A673 (cell line): ENCODE results near the gene ABCC9. TPM values are rescaled to one million over a fixed set of nuclear protein-coding genes. Genes with fewer than 3 reads are reported as not detected.

Source experiments
- BruUV-seq: library from RNA; stranded (reverse); fragments of 400-500 nt; replicated peaks from 2 replicates; lab custom pipeline; 2021; lab: Mats Ljungman, UMichigan
- CTCF ChIA-PET: fragments of 300-600 bp; sonication (Branson Sonifier 250); formaldehyde crosslinking; loops from one replicate; lab custom pipeline; 2022; ENCODE audit warnings: antibody characterized with exemption; lab: Charles Lee
- POLR2A ChIA-PET: fragments of 300-600 bp; sonication (Branson Sonifier 250); formaldehyde crosslinking; loops from one replicate; lab custom pipeline; 2022; ENCODE audit warnings: antibody characterized with exemption; ENCODE audit not compliant: low non-redundant PET; lab: Charles Lee
- DNase-seq: peaks from one replicate; pipeline ENCODE4 v3.0.0-alpha.2; 2015; ENCODE audit warnings: low spot score
- H3K27ac ChIP-seq: fragments of 200-600 bp; sonication (generic); 2 replicates; pipeline ENCODE4 v1.5.1; 2016; ENCODE audit warnings: mixed run types, low read depth, mild to moderate bottlenecking, mixed read lengths, antibody characterized with exemption, low read length; ENCODE audit not compliant: poor library complexity, severe bottlenecking
- H3K27me3 ChIP-seq: fragments of 200-600 bp; sonication (generic); replicated peaks from 2 replicates; pipeline ENCODE4 v1.6.1; 2017; ENCODE audit warnings: mixed run types, low read depth, mild to moderate bottlenecking, mixed read lengths, antibody characterized with exemption, low read length; ENCODE audit not compliant: insufficient read depth, poor library complexity
- H3K36me3 ChIP-seq: fragments of 200-600 bp; sonication (generic); 2 replicates; pipeline ENCODE4 v1.6.1; 2016; ENCODE audit warnings: mixed run types, mild to moderate bottlenecking, mixed read lengths, antibody characterized with exemption, low read length; ENCODE audit not compliant: insufficient read depth, poor library complexity, severe bottlenecking
- H3K4me1 ChIP-seq: fragments of 200-600 bp; sonication (generic); 2 replicates; pipeline ENCODE4 v1.6.1; 2017; ENCODE audit warnings: mixed run types, mild to moderate bottlenecking, mixed read lengths, antibody characterized with exemption, low read length; ENCODE audit not compliant: insufficient read depth, poor library complexity, severe bottlenecking
- H3K4me3 ChIP-seq: fragments of 200-600 bp; sonication (generic); 2 replicates; pipeline ENCODE4 v1.5.1; 2016; ENCODE audit warnings: low read depth, mixed run types, mild to moderate bottlenecking, mixed read lengths, low read length; ENCODE audit not compliant: poor library complexity, severe bottlenecking
- H3K9me3 ChIP-seq: fragments of 200-600 bp; sonication (generic); 2 replicates; pipeline ENCODE4 v1.6.1; 2016; ENCODE audit warnings: mixed run types, low read depth, mild to moderate bottlenecking, mixed read lengths, antibody characterized with exemption, low read length; ENCODE audit not compliant: poor library complexity, severe bottlenecking
- CTCF ChIP-seq: fragments of 300-800, 200-600 bp; sonication (generic); conservative IDR thresholded peaks from 2 replicates; pipeline ENCODE4 v1.5.1; 2017; ENCODE audit warnings: low read depth, mild to moderate bottlenecking, antibody characterized with exemption, low read length, moderate library complexity, mixed read lengths
- EZH2 ChIP-seq: fragments of 200-600 bp; sonication (generic); IDR thresholded peaks from 2 replicates; pipeline ENCODE4 v1.6.1; 2017; ENCODE audit warnings: borderline replicate concordance, low read depth, mild to moderate bottlenecking, mixed read lengths, antibody characterized with exemption, low read length; ENCODE audit not compliant: poor library complexity, severe bottlenecking
- intact Hi-C: fragments of 100-400 bp; cut with micrococcal nuclease; formaldehyde crosslinking; loops from one replicate; pipeline ENCODE4 v1.10.0; 2022; ENCODE audit not compliant: unreplicated experiment
- total RNA-seq: library from RNA; stranded (reverse); gene quantifications from 2 replicates; pipeline ENCODE4 v1.2.3, GENCODE V29; 2021

Gene ABCC9
- total RNA-seq, 1 experiment from 2014 or later, result not detected

GRCh38 chr12:21766403-21766802, 174.8 kb downstream of the ABCC9 start:
- CTCF ChIA-PET, result no interaction called here
- no peaks in the 10 kb centered on the region for H3K4me1 ChIP-seq
- POLR2A ChIA-PET, result no interaction called here
- H3K9me3 ChIP-seq, result no peaks in the 10 kb centered on the region
- intact Hi-C loops, result no loop called here
- H3K27me3 ChIP-seq, result peaks cover 9% of the 10 kb centered on the region
- H3K27ac ChIP-seq, result no peak overlapping the region
- H3K36me3 ChIP-seq, result no peaks in the 10 kb centered on the region
- no TSS peak for BruUV-seq
- no peak overlapping the region for H3K4me3 ChIP-seq
- DNase-seq, result no peak
- TF ChIP-seq EZH2, result no peak
- TF ChIP-seq CTCF, result no peak

- BruUV-seq, result no TSS peak
- DNase-seq, result no peak
- POLR2A ChIA-PET, result no interaction called here
Measured at GRCh38 chr12:21764950-21765349, 176.3 kb downstream of the ABCC9 start.

GRCh38 chr12:21764065-21764464, 177.2 kb downstream of the ABCC9 start:
- Histone ChIP-seq H3K27me3 (no peaks in the 10 kb centered on the region), H3K36me3 (no peaks in the 10 kb centered on the region), H3K4me3 (no peak overlapping the region), H3K27ac (no peak overlapping the region), H3K4me1 (no peaks in the 10 kb centered on the region), H3K9me3 (no peaks in the 10 kb centered on the region)
- no peak for TF ChIP-seq CTCF
- TF ChIP-seq EZH2, result no peak
- intact Hi-C loops, result no loop called here
- ChIA-PET POLR2A (no interaction called here), CTCF (no interaction called here)
- no peak for DNase-seq
- no TSS peak for BruUV-seq

More at GRCh38 chr12:21764950-21765349, 176.3 kb downstream of the ABCC9 start:
- CTCF ChIA-PET, result interaction anchor here (0.5 kb wide), 1 partner anchor 191 kb away, joined by 3 read pairs; no protein-coding TSS in a partner anchor
- H3K36me3 ChIP-seq, result no peaks in the 10 kb centered on the region
- H3K4me3 ChIP-seq, result no peak overlapping the region
- TF ChIP-seq CTCF (no peak), EZH2 (no peak)
- H3K27me3 ChIP-seq, result peaks cover 8% of the 10 kb centered on the region
- no peaks in the 10 kb centered on the region for H3K9me3 ChIP-seq
- H3K27ac ChIP-seq, result no peak overlapping the region
- intact Hi-C loops, result no loop called here
- no peaks in the 10 kb centered on the region for H3K4me1 ChIP-seq
